B cell (primary cell): ENCODE data around the gene CACNA2D1. TPM values are rescaled to one million over a fixed set of nuclear protein-coding genes. Genes with fewer than 3 reads are reported as not detected.

Experiments
- ATAC-seq: fragments of 200-7000 bp; cut with Tn5 transposase; one replicate; pipeline ENCODE4 v1.10.0; 2021; ENCODE audit warnings: low read depth, mild to moderate bottlenecking, moderate number of reproducible peaks, moderate library complexity
- CTCF ChIA-PET: fragments of 350-600 bp; sonication (Branson Sonifier 250); formaldehyde crosslinking; loops from one replicate; lab custom pipeline; 2021; ENCODE audit warnings: antibody characterized with exemption, inconsistent platforms; lab: Charles Lee
- POLR2A ChIA-PET: fragments of 350-600 bp; sonication (Branson Sonifier 250); formaldehyde crosslinking; loops from one replicate; lab custom pipeline; 2021; ENCODE audit warnings: antibody characterized with exemption; lab: Charles Lee
- DNase-seq: peaks from one replicate; pipeline ENCODE4 v3.0.0; 2013
- H2AFZ ChIP-seq: 2 replicates; pipeline ENCODE4 v1.6.1; 2012; ENCODE audit warnings: mild to moderate bottlenecking, low read depth, low read length; ENCODE audit not compliant: insufficient read depth, poor library complexity, severe bottlenecking
- H3K27ac ChIP-seq, 2 donors: 1 replicate in 1 of 2; 2 replicates in 1 of 2; pipeline ENCODE4 v1.5.1; 2012 to 2013; ENCODE audit warnings: low read length in 2 of 2, mild to moderate bottlenecking in 2 of 2, moderate library complexity in 1 of 2
- H3K27me3 ChIP-seq, 4 experiments: fragments of 200-600 bp in 1 of 4; sonication (generic) in 1 of 4; replicated peaks in 1 of 4; 1 replicate in 2 of 4; 2 replicates in 2 of 4; pipeline versions ENCODE4 v1.6.1 to v1.7.0; 2013 to 2016; ENCODE audit warnings: low read length in 3 of 4, mild to moderate bottlenecking in 2 of 4, mixed read lengths in 1 of 4, moderate library complexity in 1 of 4; ENCODE audit not compliant: insufficient read depth in 4 of 4, control insufficient read depth in 3 of 4; ENCODE audit errors: control extremely low read depth in 1 of 4
- H3K36me3 ChIP-seq, 2 experiments: replicated peaks in 1 of 2; 1 replicate in 1 of 2; 2 replicates in 1 of 2; pipeline versions ENCODE4 v1.6.1 to v1.7.1; 2013; ENCODE audit warnings: low read length in 1 of 2; ENCODE audit not compliant: insufficient read depth in 2 of 2, control insufficient read depth in 1 of 2; ENCODE audit errors: control extremely low read depth in 1 of 2, extremely low read depth in 1 of 2
- H3K4me1 ChIP-seq, 2 donors: fragments of 200-600 bp in 1 of 2; sonication (generic) in 1 of 2; 1 replicate in 1 of 2; 2 replicates in 1 of 2; pipeline versions ENCODE4 v1.5.1 to v1.6.1; 2013 to 2017; ENCODE audit warnings: low read length in 2 of 2; ENCODE audit not compliant: control insufficient read depth in 2 of 2, insufficient read depth in 2 of 2
- H3K4me2 ChIP-seq: replicated peaks from 2 replicates; pipeline ENCODE3; 2012; ENCODE audit warnings: mild to moderate bottlenecking, low read depth, low read length; ENCODE audit not compliant: poor library complexity, severe bottlenecking
- H3K4me3 ChIP-seq, 5 experiments: fragments of 200-600 bp in 1 of 5; sonication (generic) in 1 of 5; 1 replicate in 3 of 5; 2 replicates in 2 of 5; pipeline versions ENCODE4 v1.5.1 to v1.7.0; 2011 to 2016; ENCODE audit warnings: low read length in 4 of 5, mild to moderate bottlenecking in 4 of 5, low read depth in 2 of 5, control low read depth in 1 of 5, moderate library complexity in 1 of 5; ENCODE audit not compliant: insufficient read depth in 1 of 5; ENCODE audit errors: control extremely low read depth in 1 of 5, extremely low read depth in 1 of 5
- H3K79me2 ChIP-seq: fragments of 200-600 bp; sonication (generic); one replicate; pipeline ENCODE4 v1.6.0; 2016; ENCODE audit warnings: low read length; ENCODE audit not compliant: control insufficient read depth, insufficient read depth
- H3K9ac ChIP-seq: fragments of 200-600 bp; sonication (generic); 2 replicates; pipeline ENCODE4 v1.6.1; 2017; ENCODE audit warnings: mild to moderate bottlenecking, low read length, moderate library complexity
- H3K9me3 ChIP-seq, 3 donors: one replicate each; pipeline versions ENCODE4 v1.6.1 to v1.7.1; 2013; ENCODE audit warnings: low read length in 2 of 3; ENCODE audit not compliant: control insufficient read depth in 2 of 3, insufficient read depth in 1 of 3; ENCODE audit errors: control extremely low read depth in 1 of 3
- H4K20me1 ChIP-seq: 2 replicates; pipeline ENCODE4 v1.6.0; 2012; ENCODE audit warnings: mild to moderate bottlenecking, low read length; ENCODE audit not compliant: insufficient read depth, control insufficient read depth, poor library complexity, severe bottlenecking
- H3K27ac Mint-ChIP-seq: one replicate; pipeline ENCODE4 v1.8.0; 2021; ENCODE audit warnings: mixed read lengths
- H3K27me3 Mint-ChIP-seq: one replicate; pipeline ENCODE4 v1.8.0; 2021; ENCODE audit warnings: mixed read lengths
- H3K4me1 Mint-ChIP-seq: one replicate; pipeline ENCODE4 v1.8.0; 2021; ENCODE audit warnings: mixed read lengths
- H3K4me3 Mint-ChIP-seq: one replicate; pipeline ENCODE4 v1.8.0; 2021; ENCODE audit warnings: mixed read lengths
- H3K9me3 Mint-ChIP-seq: one replicate; pipeline ENCODE4 v1.8.0; 2022; ENCODE audit warnings: mixed read lengths; ENCODE audit not compliant: insufficient read depth
- CTCF ChIP-seq: fragments of 200-600 bp; IDR thresholded peaks from one replicate; pipeline ENCODE4 v1.8.0; 2022; ENCODE audit warnings: antibody characterized with exemption, mild to moderate bottlenecking
- EZH2 ChIP-seq: IDR thresholded peaks from 2 replicates; pipeline ENCODE4 v1.6.1; 2012; ENCODE audit warnings: borderline replicate concordance, low read depth, mild to moderate bottlenecking, moderate library complexity, low read length; ENCODE audit not compliant: insufficient read depth, poor library complexity, severe bottlenecking
- WGBS: methylation state at CpG from one replicate; pipeline ENCODE4 v1.1.5; 2013; ENCODE audit warnings: missing lambda C conversion rate; ENCODE audit not compliant: insufficient coverage; 5-methylcytosine and 5-hydroxymethylcytosine counted together
- intact Hi-C: fragments of 100-400 bp; cut with micrococcal nuclease; formaldehyde crosslinking; loops from one replicate; pipeline ENCODE4 v1.10.0; 2022
- polyA plus RNA-seq: library from polyadenylated mRNA; depleted of rRNA; stranded (reverse); fragments of >200 nt; gene quantifications from 2 replicates; pipeline ENCODE4 v1.2.3, GENCODE V29; 2012
- total RNA-seq, 2 donors: library from RNA; stranded (reverse); fragments of 120-200 nt in 1 of 2; gene quantifications; 1 replicate in 1 of 2; 2 replicates in 1 of 2; pipeline versions ENCODE4 v1.2.3 to v1.2.4, GENCODE V29; 2013 to 2022

CACNA2D1 gene
- total and polyA plus RNA-seq, 2 donors (not counting 1 experiment from before 2014, with no cell fraction given), result not detected

GRCh38 chr7:82430500-82431465 lies 12.8 kb downstream of the CACNA2D1 start:
- CTCF ChIA-PET, result no interaction called here
- H3K27ac ChIP-seq, result no peak overlapping the region
- H3K4me3 ChIP-seq, result no peak overlapping the region
- WGBS, result 68% methylated on average over 4 of the region's 9 CpGs
- Mint-ChIP-seq H3K9me3 (peaks cover 2% of the 10 kb centered on the region), H3K4me3 (no peak overlapping the region), H3K27ac (no peak overlapping the region), H3K27me3 (no peaks in the 10 kb centered on the region), H3K4me1 (no peaks in the 10 kb centered on the region)
- POLR2A ChIA-PET, result no interaction called here
- H3K36me3 ChIP-seq, result no peaks in the 10 kb centered on the region
- H2AFZ ChIP-seq, result no peak overlapping the region
- H3K79me2 ChIP-seq, result no peaks in the 10 kb centered on the region
- TF ChIP-seq EZH2, result no peak
- no peak for TF ChIP-seq CTCF
- intact Hi-C loops, result no loop called here
- H3K4me2 ChIP-seq, result no peak overlapping the region
- DNase-seq, result no peak
- no peaks in the 10 kb centered on the region for H3K9me3 ChIP-seq
- no peak for ATAC-seq
- no peaks in the 10 kb centered on the region for H3K4me1 ChIP-seq
- no peaks in the 10 kb centered on the region for H3K27me3 ChIP-seq
- no peak overlapping the region for H3K9ac ChIP-seq
- H4K20me1 ChIP-seq, result no peaks in the 10 kb centered on the region

- no peak overlapping the region for H3K4me3 ChIP-seq
- H4K20me1 ChIP-seq, result no peaks in the 10 kb centered on the region
- Mint-ChIP-seq H3K4me1 (no peaks in the 10 kb centered on the region), H3K9me3 (peaks cover 2% of the 10 kb centered on the region), H3K4me3 (no peak overlapping the region), H3K27me3 (no peaks in the 10 kb centered on the region), H3K27ac (no peak overlapping the region)
- intact Hi-C loops, result no loop called here
- no peak overlapping the region for H3K27ac ChIP-seq
- H3K9ac ChIP-seq, result no peak overlapping the region
- H2AFZ ChIP-seq, result no peak overlapping the region
- ChIA-PET CTCF (no interaction called here), POLR2A (no interaction called here)
- no peak for DNase-seq
- ATAC-seq, result no peak
- no peaks in the 10 kb centered on the region for H3K79me2 ChIP-seq
- H3K9me3 ChIP-seq, result no peaks in the 10 kb centered on the region
- 64% methylated on average over 5 of the region's 5 CpGs for WGBS
- no peaks in the 10 kb centered on the region for H3K27me3 ChIP-seq
- no peak for TF ChIP-seq EZH2
- no peak for TF ChIP-seq CTCF
- no peak overlapping the region for H3K4me2 ChIP-seq
- no peaks in the 10 kb centered on the region for H3K4me1 ChIP-seq
- H3K36me3 ChIP-seq, result no peaks in the 10 kb centered on the region
Observed at GRCh38 chr7:82429408-82429807, 14.2 kb downstream of the CACNA2D1 start.
